H1 (cell line): ENCODE results near the gene RITA1. TPM values are rescaled to one million over a fixed set of nuclear protein-coding genes. Genes with fewer than 3 reads are reported as not detected.

Experiments
- CTCF ChIA-PET: fragments of 300-600 bp; sonication (Branson Sonifier 250); formaldehyde crosslinking; loops from one replicate; lab custom pipeline; 2021; ENCODE audit not compliant: partially characterized antibody; lab: Charles Lee
- POLR2A ChIA-PET: fragments of 300-600 bp; sonication (Branson Sonifier 250); formaldehyde crosslinking; loops from one replicate; lab custom pipeline; 2021; ENCODE audit warnings: inconsistent platforms; ENCODE audit not compliant: partially characterized antibody; lab: Charles Lee
- DNase-seq, 2 experiments: peaks; one replicate each; pipeline versions ENCODE4 v3.0.0 to v3.0.0-alpha.2; 2010 to 2022; ENCODE audit warnings: low spot score in 2 of 2, low read depth in 1 of 2, mixed read lengths in 1 of 2
- FAIRE-seq: peaks from 2 replicates; lab custom pipeline; 2011; peaks lifted over from hg19 to GRCh38; lab: Jason Lieb, UNC
- H2AFZ ChIP-seq: 2 replicates; pipeline ENCODE4 v1.8.1; 2012; ENCODE audit warnings: low read length, inconsistent platforms
- H2AK5ac ChIP-seq: 2 replicates; pipeline ENCODE4 v1.6.1; 2013; ENCODE audit warnings: low read depth, low read length
- H2BK120ac ChIP-seq: replicated peaks from 2 replicates; pipeline ENCODE3; 2013; ENCODE audit warnings: low read depth, low read length, inconsistent platforms
- H2BK12ac ChIP-seq: 2 replicates; pipeline ENCODE4 v1.6.1; 2013; ENCODE audit warnings: low read depth, low read length
- H2BK15ac ChIP-seq: 2 replicates; pipeline ENCODE4 v1.6.1; 2013; ENCODE audit warnings: low read length
- H2BK20ac ChIP-seq: 2 replicates; pipeline ENCODE4 v1.6.1; 2013; ENCODE audit warnings: low read length
- H2BK5ac ChIP-seq: 2 replicates; pipeline ENCODE4 v1.6.1; 2013; ENCODE audit warnings: low read depth, low read length
- H3K14ac ChIP-seq: 2 replicates; pipeline ENCODE4 v1.6.1; 2013; ENCODE audit warnings: inconsistent platforms; ENCODE audit not compliant: insufficient read length
- H3K18ac ChIP-seq: 2 replicates; pipeline ENCODE4 v1.6.1; 2013; ENCODE audit warnings: low read length; ENCODE audit errors: extremely low read depth
- H3K23ac ChIP-seq: 2 replicates; pipeline ENCODE4 v1.6.1; 2013; ENCODE audit warnings: inconsistent platforms; ENCODE audit not compliant: insufficient read length
- H3K23me2 ChIP-seq: 2 replicates; pipeline ENCODE4 v1.6.1; 2013; ENCODE audit warnings: low read depth, low read length
- H3K27ac ChIP-seq: 2 replicates; pipeline ENCODE4 v1.6.1; 2011; ENCODE audit warnings: low read depth, low read length, inconsistent platforms
- H3K27me3 ChIP-seq, 4 experiments: replicated peaks in 1 of 4; 1 replicate in 1 of 4; 2 replicates in 3 of 4; pipeline versions ENCODE4 v1.6.1 to v1.8.1; 2011 to 2013; ENCODE audit warnings: low read length in 3 of 4, mild to moderate bottlenecking in 3 of 4, inconsistent platforms in 2 of 4, mixed read lengths in 2 of 4, moderate library complexity in 1 of 4; ENCODE audit not compliant: control insufficient read depth in 3 of 4, insufficient read depth in 3 of 4; ENCODE audit errors: extremely low read depth in 1 of 4
- H3K36me3 ChIP-seq, 4 experiments: 2 replicates each; pipeline versions ENCODE4 v1.6.1 to v1.8.1; 2011 to 2013; ENCODE audit warnings: mild to moderate bottlenecking in 4 of 4, low read length in 3 of 4, moderate library complexity in 2 of 4, control low read depth in 1 of 4, inconsistent platforms in 1 of 4; ENCODE audit not compliant: insufficient read depth in 4 of 4, control insufficient read depth in 2 of 4
- H3K4ac ChIP-seq: replicated peaks from 2 replicates; pipeline ENCODE3; 2013; ENCODE audit warnings: low read length, low read depth, mixed read lengths, inconsistent platforms; ENCODE audit not compliant: insufficient read length
- H3K4me1 ChIP-seq, 4 experiments: replicated peaks in 1 of 4; 1 replicate in 1 of 4; 2 replicates in 3 of 4; pipeline versions ENCODE4 v1.6.1 to v1.8.1; 2011 to 2013; ENCODE audit warnings: low read length in 3 of 4, inconsistent platforms in 2 of 4, mixed read lengths in 1 of 4; ENCODE audit not compliant: insufficient read depth in 4 of 4, control insufficient read depth in 3 of 4
- H3K4me2 ChIP-seq, 2 experiments: 2 replicates each; pipeline versions ENCODE4 v1.6.1 to v1.8.1; 2011 to 2013; ENCODE audit warnings: low read depth in 2 of 2, low read length in 2 of 2, control low read depth in 1 of 2, inconsistent platforms in 1 of 2, mild to moderate bottlenecking in 1 of 2; ENCODE audit not compliant: insufficient read depth in 1 of 2
- H3K4me3 ChIP-seq, 4 experiments: fragments of 200-600, 300-600 bp in 1 of 4; sonication (generic), shearing (Covaris generic), sonication (Bioruptor Twin) in 1 of 4; 2 replicates each; pipeline versions ENCODE4 v1.5.1 to v1.8.1; 2011 to 2016; ENCODE audit warnings: low read length in 4 of 4, low read depth in 3 of 4, control low read depth in 2 of 4, inconsistent platforms in 2 of 4, mild to moderate bottlenecking in 2 of 4, mixed read lengths in 1 of 4, moderate library complexity in 1 of 4; ENCODE audit not compliant: insufficient read depth in 2 of 4; ENCODE audit errors: extremely low read depth in 1 of 4
- H3K56ac ChIP-seq: replicated peaks from 2 replicates; pipeline ENCODE3; 2013; ENCODE audit warnings: low read depth, mild to moderate bottlenecking, mixed read lengths, low read length, inconsistent platforms; ENCODE audit not compliant: insufficient read length
- H3K79me1 ChIP-seq: 2 replicates; pipeline ENCODE4 v1.6.1; 2013; ENCODE audit warnings: low read depth, low read length, control low read depth
- H3K79me2 ChIP-seq, 2 experiments: 2 replicates each; pipeline versions ENCODE4 v1.6.1 to v1.8.1; 2012 to 2013; ENCODE audit warnings: low read length in 2 of 2, mild to moderate bottlenecking in 2 of 2, inconsistent platforms in 1 of 2; ENCODE audit not compliant: insufficient read depth in 2 of 2, control insufficient read depth in 1 of 2
- H3K9ac ChIP-seq, 4 experiments: replicated peaks in 1 of 4; 1 replicate in 1 of 4; 2 replicates in 3 of 4; pipeline versions ENCODE4 v1.6.1 to v1.8.1; 2011 to 2013; ENCODE audit warnings: low read depth in 3 of 4, low read length in 3 of 4, control low read depth in 2 of 4, mild to moderate bottlenecking in 2 of 4, moderate library complexity in 2 of 4, inconsistent platforms in 1 of 4; ENCODE audit errors: extremely low read depth in 1 of 4
- H3K9me3 ChIP-seq, 2 experiments: 2 replicates each; pipeline versions ENCODE4 v1.6.1 to v1.8.1; 2012 to 2013; ENCODE audit warnings: mild to moderate bottlenecking in 2 of 2, moderate library complexity in 2 of 2, control low read depth in 1 of 2, inconsistent platforms in 1 of 2, low read depth in 1 of 2, low read length in 1 of 2, mixed read lengths in 1 of 2; ENCODE audit not compliant: insufficient read depth in 2 of 2
- H4K20me1 ChIP-seq, 2 experiments: replicated peaks in 1 of 2; 2 replicates each; pipeline versions ENCODE3 to v1.8.1; 2011 to 2013; ENCODE audit warnings: inconsistent platforms in 2 of 2, low read length in 2 of 2, mild to moderate bottlenecking in 1 of 2; ENCODE audit not compliant: insufficient read depth in 2 of 2, control insufficient read depth in 1 of 2
- H4K5ac ChIP-seq: 2 replicates; pipeline ENCODE4 v1.6.1; 2013; ENCODE audit warnings: low read length, low read depth, mixed read lengths, inconsistent platforms; ENCODE audit not compliant: insufficient read length
- H4K8ac ChIP-seq: 2 replicates; pipeline ENCODE4 v1.8.0; 2013; ENCODE audit warnings: mild to moderate bottlenecking, moderate library complexity, low read length, inconsistent platforms; ENCODE audit not compliant: insufficient read depth; ENCODE audit errors: extremely low read depth
- H4K91ac ChIP-seq: replicated peaks from 2 replicates; pipeline ENCODE3; 2013; ENCODE audit warnings: low read length, mixed read lengths, inconsistent platforms; ENCODE audit not compliant: insufficient read length
- BRCA1 ChIP-seq: IDR thresholded peaks from 2 replicates; pipeline ENCODE4 v1.6.1; 2012; ENCODE audit warnings: low read depth, low read length, improper control_type of control experiment
- CBX5 ChIP-seq: fragments of 300-800, 300-1000 bp; sonication (generic); IDR thresholded peaks from 2 replicates; pipeline ENCODE4 v1.7.1; 2016; ENCODE audit warnings: antibody characterized with exemption, low read length, low read depth
- CEBPB ChIP-seq: IDR thresholded peaks from 2 replicates; pipeline ENCODE4 v1.6.1; 2012; ENCODE audit warnings: low read depth, low read length
- FOSL1 ChIP-seq: IDR thresholded peaks from 2 replicates; pipeline ENCODE4 v1.6.1; 2011; ENCODE audit warnings: mild to moderate bottlenecking, low read depth, low read length, moderate library complexity; ENCODE audit not compliant: insufficient read depth
- KDM1A ChIP-seq: fragments of 200-600, 300-600 bp; sonication (generic); IDR thresholded peaks from 2 replicates; pipeline ENCODE4 v1.7.1; 2016; ENCODE audit warnings: mild to moderate bottlenecking, low read length, borderline replicate concordance
- KDM4A ChIP-seq: IDR thresholded peaks from one replicate; pipeline ENCODE4 v1.7.1; 2012; ENCODE audit warnings: low read depth, mild to moderate bottlenecking, moderate library complexity, low read length, inconsistent platforms; ENCODE audit not compliant: severe bottlenecking
- POLR2A ChIP-seq, 2 experiments: IDR thresholded peaks; 1 replicate in 1 of 2; 2 replicates in 1 of 2; pipeline ENCODE4 v1.6.1; 2011; ENCODE audit warnings: low read depth in 2 of 2, low read length in 2 of 2, mild to moderate bottlenecking in 2 of 2; ENCODE audit errors: control extremely low read depth in 1 of 2
- SAP30 ChIP-seq: fragments of 300-600 bp; sonication (generic); IDR thresholded peaks from 2 replicates; pipeline ENCODE4 v1.7.1; 2012; ENCODE audit warnings: low read length, moderate library complexity, mild to moderate bottlenecking, inconsistent platforms; ENCODE audit not compliant: insufficient read depth, insufficient replicate concordance
- SIRT6 ChIP-seq: IDR thresholded peaks from one replicate; pipeline ENCODE4 v1.7.1; 2012; ENCODE audit warnings: low read length, inconsistent platforms
- SIX5 ChIP-seq: IDR thresholded peaks from 2 replicates; pipeline ENCODE4 v1.6.1; 2011; ENCODE audit warnings: mild to moderate bottlenecking, low read depth, low read length
- WGBS, 2 experiments: shearing (Covaris generic) in 1 of 2; methylation state at CpG; one replicate each; pipeline versions ENCODE4 v1.1.6 to v1.1.7; 2013 to 2015; ENCODE audit warnings: low lambda C conversion rate in 2 of 2, mixed read lengths in 2 of 2, inconsistent platforms in 1 of 2, low coverage in 1 of 2, missing lambda C conversion rate in 1 of 2; ENCODE audit not compliant: insufficient replicate concordance in 2 of 2, insufficient coverage in 1 of 2, insufficient read length in 1 of 2; ENCODE audit errors: extremely low coverage in 1 of 2, missing lambda C conversion rate in 1 of 2; 5-methylcytosine and 5-hydroxymethylcytosine counted together
- polyA plus RNA-seq, 7 experiments: library from polyadenylated mRNA; depleted of rRNA in 3 of 7; stranded (reverse) in 5 of 7; unstranded in 2 of 7; fragments of >200 nt in 5 of 7; fragments of 200-250 nt in 2 of 7; gene quantifications; 1 replicate in 5 of 7; 2 replicates in 1 of 7; 4 replicates in 1 of 7; pipeline versions ENCODE4 v1.2.1 to v1.2.3, GENCODE V29; 2011 to 2013; ENCODE audit warnings: missing spikeins in 2 of 7, mixed read lengths in 2 of 7
- total RNA-seq: library from RNA; stranded (reverse); fragmentation: NEBNext Ultra II Directional; extraction: Animal tissue kit (Norgen Biotek cat#: 25700); gene quantifications from 2 replicates; pipeline ENCODE4 v1.2.1, GENCODE V29; 2021
- TF ChIP-seq, protein P1 (sequence below), 3 experiments: IDR thresholded peaks; 1 replicate in 2 of 3; 2 replicates in 1 of 3; pipeline versions ENCODE4 v1.5.1 to v1.6.1; 2011; ENCODE audit warnings: low read length in 3 of 3, mild to moderate bottlenecking in 3 of 3, inconsistent platforms in 2 of 3, low read depth in 1 of 3, moderate library complexity in 1 of 3; ENCODE audit not compliant: insufficient read depth in 1 of 3; ENCODE audit errors: control extremely low read depth in 1 of 3

Gene RITA1
- total and polyA plus RNA-seq, 2 of the 8 experiments (the other 6 are each of a cell fraction or from before 2014, with no cell fraction given): 24.1 to 25.8 TPM

DNA sequence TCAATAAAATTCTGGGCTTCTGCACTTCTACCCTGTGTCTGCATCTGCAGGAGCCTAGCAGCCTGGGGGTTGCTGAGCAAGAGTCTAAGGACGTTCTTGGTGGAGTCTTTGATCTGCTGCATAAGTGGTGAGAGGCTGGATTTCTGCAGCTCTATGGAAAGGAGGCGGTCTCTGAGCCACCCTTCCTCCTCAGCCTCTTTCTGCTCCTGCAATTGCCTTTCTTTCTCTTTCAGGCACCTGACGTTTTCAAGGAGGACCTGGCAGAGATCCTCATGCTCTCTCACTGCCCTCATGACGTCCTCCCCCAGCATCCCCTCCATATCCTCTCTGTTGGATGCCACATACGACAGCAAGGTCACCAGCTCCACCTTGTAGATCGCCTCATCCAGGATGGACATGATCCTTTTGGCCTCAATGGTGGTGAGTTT, 22.1 kb downstream of the RITA1 start:
- Histone ChIP-seq H3K4me2 (no peak overlapping the region), H3K23me2 (no peaks in the 10 kb centered on the region), H3K79me1 (no peaks in the 10 kb centered on the region), H3K56ac (no peak overlapping the region), H4K5ac (no peak overlapping the region), H2BK120ac (no peak overlapping the region), H2BK20ac (peak overlapping the region; percentile 63; the same call in 1 of the 2 replicates), H2AK5ac (no peak overlapping the region)
- CTCF ChIA-PET: interaction anchor here (1.9 kb wide), 1 partner anchor 11 kb away, joined by 10 read pairs; no protein-coding TSS in a partner anchor
- no peak for TF ChIP-seq FOSL1
- TF ChIP-seq, protein P1, sequence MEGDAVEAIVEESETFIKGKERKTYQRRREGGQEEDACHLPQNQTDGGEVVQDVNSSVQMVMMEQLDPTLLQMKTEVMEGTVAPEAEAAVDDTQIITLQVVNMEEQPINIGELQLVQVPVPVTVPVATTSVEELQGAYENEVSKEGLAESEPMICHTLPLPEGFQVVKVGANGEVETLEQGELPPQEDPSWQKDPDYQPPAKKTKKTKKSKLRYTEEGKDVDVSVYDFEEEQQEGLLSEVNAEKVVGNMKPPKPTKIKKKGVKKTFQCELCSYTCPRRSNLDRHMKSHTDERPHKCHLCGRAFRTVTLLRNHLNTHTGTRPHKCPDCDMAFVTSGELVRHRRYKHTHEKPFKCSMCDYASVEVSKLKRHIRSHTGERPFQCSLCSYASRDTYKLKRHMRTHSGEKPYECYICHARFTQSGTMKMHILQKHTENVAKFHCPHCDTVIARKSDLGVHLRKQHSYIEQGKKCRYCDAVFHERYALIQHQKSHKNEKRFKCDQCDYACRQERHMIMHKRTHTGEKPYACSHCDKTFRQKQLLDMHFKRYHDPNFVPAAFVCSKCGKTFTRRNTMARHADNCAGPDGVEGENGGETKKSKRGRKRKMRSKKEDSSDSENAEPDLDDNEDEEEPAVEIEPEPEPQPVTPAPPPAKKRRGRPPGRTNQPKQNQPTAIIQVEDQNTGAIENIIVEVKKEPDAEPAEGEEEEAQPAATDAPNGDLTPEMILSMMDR (IDR thresholded peaks at IDR 0.05; ENCODE audit: control extremely low read depth in 1 of 3, insufficient read depth in 1 of 3, low read depth in 1 of 3, low read length in 3 of 3): no peak
- TF ChIP-seq BRCA1: no peak
- TF ChIP-seq SIX5: no peak
- TF ChIP-seq CEBPB: no peak
- TF ChIP-seq SAP30: no peak
- no peak for TF ChIP-seq KDM1A
- no peak for TF ChIP-seq CBX5
- TF ChIP-seq POLR2A (IDR thresholded peaks at IDR 0.05; ENCODE audit: control extremely low read depth in 1 of 2, low read depth in 2 of 2, low read length in 2 of 2): no peak
- no peak for TF ChIP-seq SIRT6
- no peak for TF ChIP-seq KDM4A
- TF ChIP-seq, all 59 proteins: peak for 0
- Histone ChIP-seq H3K79me2 (no peaks in the 10 kb centered on the region), H2BK5ac (0 out of 2 replicates have a peak overlapping the region, but pooled peaks have one; percentile 1), H3K23ac (no peak overlapping the region), H3K9me3 (no peaks in the 10 kb centered on the region; a peak in 1 of 4 replicates), H3K36me3 (no peaks in the 10 kb centered on the region), H2BK15ac (no peak overlapping the region), H2AFZ (no peak overlapping the region), H3K14ac (no peak overlapping the region), H4K91ac (no peak overlapping the region), H3K18ac (no peak overlapping the region), H4K20me1 (no peaks in the 10 kb centered on the region), H2BK12ac (no peak overlapping the region), H3K4ac (no peak overlapping the region), H3K4me1 (no peaks in the 10 kb centered on the region), H3K9ac (no peak overlapping the region), H3K27me3 (no peaks in the 10 kb centered on the region), H3K27ac (no peak overlapping the region), H4K8ac (no peak overlapping the region), H3K4me3 (no peak overlapping the region)
- 87% methylated on average over 6 of the region's 6 CpGs; no CpG with 5 or more reads in 1 of the 2 experiments for WGBS, 2 experiments
- POLR2A ChIA-PET: interaction anchor here (1.3 kb wide), 2 partner anchors 11 to 14 kb away, joined by 3 read pairs; no protein-coding TSS in a partner anchor
- FAIRE-seq (no peak), DNase-seq (no peak)
